ENCODE results near the gene ANKS4B.

GRCh38 chr16:21218153-21218552 is 15.3 kb upstream of the ANKS4B start:
- no peak for TF ChIP-seq CTCF (IDR thresholded peaks at IDR 0.05)
- TF ChIP-seq POLR2A (IDR thresholded peaks at IDR 0.05), result no peak
